Measurements from ENCODE around the gene GIMAP7.

- no peak for TF ChIP-seq CTCF (IDR thresholded peaks at IDR 0.05 in 8 of 11, conservative IDR thresholded peaks at IDR 0.05 in 3 of 11)
- no peak for TF ChIP-seq POLR2A (IDR thresholded peaks at IDR 0.05)
- TF ChIP-seq POLR2AphosphoS5 (IDR thresholded peaks at IDR 0.05), result no peak
Observed at GRCh38 chr7:150487625-150488024, 27.0 kb upstream of the GIMAP7 start.

All from spleen (tissue), 7 donors.